Astrocyte (in vitro differentiated cells and primary cell): ENCODE results near the gene YTHDC1. TPM values are rescaled to one million over a fixed set of nuclear protein-coding genes. Genes with fewer than 3 reads are reported as not detected.
"Not testable (repeated sequence)": the region's sequence is repeated elsewhere in the genome, so short reads cannot be mapped to it uniquely, and the experiment has no call there.

Experiments used
- DNase-seq: peaks from one replicate; pipeline ENCODE4 v3.0.0-alpha.2; 2010; ENCODE audit warnings: low read depth
- FAIRE-seq: peaks from 2 replicates; lab custom pipeline; 2011; peaks lifted over from hg19 to GRCh38; lab: Jason Lieb, UNC
- H2AFZ ChIP-seq: 2 replicates; pipeline ENCODE4 v1.6.0; 2012; ENCODE audit warnings: low read depth, low read length, inconsistent platforms
- H3K27ac ChIP-seq: 2 replicates; pipeline ENCODE4 v1.5.1; 2011; ENCODE audit warnings: low read depth, low read length, inconsistent platforms
- H3K27me3 ChIP-seq: 2 replicates; pipeline ENCODE4 v1.6.0; 2011; ENCODE audit warnings: low read length, inconsistent platforms; ENCODE audit not compliant: insufficient read depth
- H3K36me3 ChIP-seq: 2 replicates; pipeline ENCODE4 v1.5.1; 2011; ENCODE audit warnings: low read length, inconsistent platforms; ENCODE audit not compliant: insufficient read depth
- H3K4me1 ChIP-seq: 2 replicates; pipeline ENCODE4 v1.5.1; 2011; ENCODE audit warnings: low read length, inconsistent platforms; ENCODE audit not compliant: insufficient read depth
- H3K4me2 ChIP-seq: 2 replicates; pipeline ENCODE4 v1.6.0; 2012; ENCODE audit warnings: low read length, inconsistent platforms
- H3K4me3 ChIP-seq: 2 replicates; pipeline ENCODE4 v1.5.1; 2011; ENCODE audit warnings: low read depth, mild to moderate bottlenecking, low read length, inconsistent platforms; ENCODE audit not compliant: insufficient read depth
- H3K79me2 ChIP-seq: 2 replicates; pipeline ENCODE4 v1.6.0; 2012; ENCODE audit warnings: mild to moderate bottlenecking, low read length, inconsistent platforms; ENCODE audit not compliant: insufficient read depth
- H3K9ac ChIP-seq: 2 replicates; pipeline ENCODE4 v1.6.0; 2012; ENCODE audit warnings: mild to moderate bottlenecking, low read length, inconsistent platforms
- H3K9me3 ChIP-seq: 2 replicates; pipeline ENCODE4 v1.5.1; 2012; ENCODE audit warnings: low read depth, mild to moderate bottlenecking, low read length, inconsistent platforms; ENCODE audit not compliant: insufficient read depth
- H4K20me1 ChIP-seq: 2 replicates; pipeline ENCODE4 v1.6.0; 2012; ENCODE audit warnings: low read length, inconsistent platforms; ENCODE audit not compliant: insufficient read depth
- H3K27ac Mint-ChIP-seq: one replicate; pipeline ENCODE4 v1.8.0; 2021; ENCODE audit warnings: mild to moderate bottlenecking, mixed read lengths; ENCODE audit not compliant: unreplicated experiment
- H3K27me3 Mint-ChIP-seq: one replicate; pipeline ENCODE4 v1.8.0; 2021; ENCODE audit warnings: low read depth, mixed read lengths; ENCODE audit not compliant: unreplicated experiment
- H3K36me3 Mint-ChIP-seq: one replicate; pipeline ENCODE4 v1.8.0; 2021; ENCODE audit warnings: low read depth, mixed read lengths; ENCODE audit not compliant: unreplicated experiment
- H3K4me1 Mint-ChIP-seq: one replicate; pipeline ENCODE4 v1.8.0; 2021; ENCODE audit warnings: low read depth, mixed read lengths; ENCODE audit not compliant: unreplicated experiment
- H3K4me3 Mint-ChIP-seq: one replicate; pipeline ENCODE4 v1.8.0; 2021; ENCODE audit warnings: mild to moderate bottlenecking, moderate library complexity, mixed read lengths; ENCODE audit not compliant: unreplicated experiment
- H3K9me3 Mint-ChIP-seq: one replicate; pipeline ENCODE4 v1.8.0; 2021; ENCODE audit warnings: mild to moderate bottlenecking, mixed read lengths; ENCODE audit not compliant: unreplicated experiment
- CTCF ChIP-seq: IDR thresholded peaks from 2 replicates; pipeline ENCODE4 v1.5.1; 2011; ENCODE audit warnings: low read depth, mild to moderate bottlenecking, inconsistent platforms, low read length, moderate library complexity; ENCODE audit not compliant: insufficient read depth
- EZH2 ChIP-seq: IDR thresholded peaks from 2 replicates; pipeline ENCODE4 v1.6.1; 2012; ENCODE audit warnings: mild to moderate bottlenecking, low read length, inconsistent platforms; ENCODE audit not compliant: insufficient read depth
- total RNA-seq: library from RNA; stranded (reverse); gene quantifications from 2 replicates; pipeline ENCODE4 v1.2.1, GENCODE V29; 2021

YTHDC1 gene
- total RNA-seq, 1 donor from 2014 or later: 95.9 TPM

DNA sequence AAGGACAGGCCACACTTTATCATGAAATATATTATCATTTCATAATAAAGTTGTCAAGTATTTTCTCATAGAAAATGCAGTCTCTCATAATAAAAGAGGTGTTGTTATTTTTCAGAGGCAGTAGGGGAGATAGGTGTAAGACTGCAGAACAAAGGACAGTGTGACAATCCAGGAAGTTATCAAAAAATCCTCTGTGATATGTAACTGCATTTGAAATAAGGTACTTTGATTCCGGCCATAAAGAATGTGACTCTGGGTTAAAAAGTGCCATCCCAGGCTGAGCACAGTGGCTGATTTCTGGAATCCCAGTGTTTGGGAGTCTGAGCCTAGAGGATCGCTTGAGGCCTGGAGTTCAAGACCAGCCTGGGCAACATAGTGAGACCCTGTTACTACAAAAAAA, 66.8 kb downstream of the YTHDC1 start:
- Histone ChIP-seq H3K79me2 (no peaks in the 10 kb centered on the region), H3K27me3 (no peaks in the 10 kb centered on the region), H3K4me2 (no peak overlapping the region), H2AFZ (no peak overlapping the region), H3K4me1 (no peaks in the 10 kb centered on the region), H3K9me3 (no peaks in the 10 kb centered on the region), H3K4me3 (no peak overlapping the region), H3K9ac (no peak overlapping the region), H3K27ac (no peak overlapping the region), H3K36me3 (no peaks in the 10 kb centered on the region), H4K20me1 (no peaks in the 10 kb centered on the region)
- FAIRE-seq: no peak
- DNase-seq: no peak
- TF ChIP-seq CTCF (no peak), EZH2 (no peak)
- Mint-ChIP-seq H3K36me3 (no peaks in the 10 kb centered on the region), H3K27ac (no peak overlapping the region), H3K27me3 (no peaks in the 10 kb centered on the region), H3K4me1 (peaks cover 9% of the 10 kb centered on the region), H3K9me3 (no peaks in the 10 kb centered on the region), H3K4me3 (no peak overlapping the region)

- H3K36me3 Mint-ChIP-seq, H3K79me2 ChIP-seq, H3K27me3 Mint-ChIP-seq, DNase-seq, H3K9me3 ChIP-seq, H3K9me3 Mint-ChIP-seq, H3K9ac ChIP-seq, H4K20me1 ChIP-seq, H3K27me3 ChIP-seq, H3K4me3 ChIP-seq, FAIRE-seq, H3K27ac Mint-ChIP-seq, H2AFZ ChIP-seq, H3K4me1 ChIP-seq, H3K36me3 ChIP-seq, H3K27ac ChIP-seq, H3K4me2 ChIP-seq, H3K4me3 Mint-ChIP-seq: not testable (repeated sequence)
- H3K4me1 Mint-ChIP-seq: peaks cover 13% of the 10 kb centered on the region
Measured at GRCh38 chr4:68281796-68282740, 67.8 kb downstream of the YTHDC1 start.

GRCh38 chr4:68278029-68278428, 71.9 kb downstream of the YTHDC1 start:
- no peak for FAIRE-seq
- H3K79me2 ChIP-seq: no peaks in the 10 kb centered on the region
- DNase-seq: no peak
- H3K36me3 Mint-ChIP-seq: peaks cover 2% of the 10 kb centered on the region
- no peaks in the 10 kb centered on the region for H3K4me1 ChIP-seq
- H3K27ac Mint-ChIP-seq: no peak overlapping the region
- no peaks in the 10 kb centered on the region for H3K27me3 ChIP-seq
- no peaks in the 10 kb centered on the region for H3K9me3 Mint-ChIP-seq
- H3K4me3 ChIP-seq: no peak overlapping the region
- H3K27me3 Mint-ChIP-seq: no peaks in the 10 kb centered on the region
- H3K9me3 ChIP-seq: no peaks in the 10 kb centered on the region
- H4K20me1 ChIP-seq: no peaks in the 10 kb centered on the region
- H3K9ac ChIP-seq: no peak overlapping the region
- no peaks in the 10 kb centered on the region for H3K36me3 ChIP-seq
- no peak overlapping the region for H3K27ac ChIP-seq
- H3K4me3 Mint-ChIP-seq: no peak overlapping the region
- H2AFZ ChIP-seq: no peak overlapping the region
- no peak overlapping the region for H3K4me2 ChIP-seq
- TF ChIP-seq CTCF (no peak), EZH2 (no peak)
- H3K4me1 Mint-ChIP-seq: peaks cover 23% of the 10 kb centered on the region
